T47D (cell line): ENCODE measurements around the gene CDKAL1.

ENCODE experiments used
- DNase-seq, 2 experiments: peaks; one replicate each; pipeline versions ENCODE4 v3.0.0 to v3.0.0-alpha.2; 2011 to 2012; ENCODE audit warnings: low read depth in 1 of 2, low spot score in 1 of 2
- JUND ChIP-seq: IDR thresholded peaks from 2 replicates; pipeline ENCODE4 v1.6.1; 2012; ENCODE audit warnings: low read depth
- in situ Hi-C: cut with HindIII; loops from 2 replicates; pipeline ENCODE4 v1.10.0; 2016; ENCODE audit warnings: low sequenced_read_pairs, low pct_unique_long_range_greater_than_20kb

Gene CDKAL1

DNA sequence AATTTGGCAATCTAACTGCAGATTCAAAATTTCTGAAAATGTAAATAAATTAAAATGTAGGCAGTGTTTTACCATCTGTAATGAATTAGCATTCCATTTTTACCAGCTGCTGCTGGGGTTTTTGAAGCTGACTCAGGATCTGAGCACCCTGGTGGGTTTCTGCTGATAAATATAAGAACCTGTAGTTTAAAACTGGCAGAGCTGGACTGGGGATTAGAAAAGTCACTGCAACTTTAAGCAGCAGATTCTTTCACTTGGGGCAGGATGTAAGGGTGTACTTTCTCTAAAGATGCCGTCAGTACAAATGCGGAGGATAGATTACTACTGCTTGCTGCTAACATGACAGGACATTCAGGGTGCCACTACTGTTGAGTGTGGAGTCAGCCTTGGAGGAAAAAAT is 341.8 kb downstream of the CDKAL1 start:
- in situ Hi-C loops, result no loop called here
- DNase-seq, result no peak
- no peak for TF ChIP-seq JUND

DNA sequence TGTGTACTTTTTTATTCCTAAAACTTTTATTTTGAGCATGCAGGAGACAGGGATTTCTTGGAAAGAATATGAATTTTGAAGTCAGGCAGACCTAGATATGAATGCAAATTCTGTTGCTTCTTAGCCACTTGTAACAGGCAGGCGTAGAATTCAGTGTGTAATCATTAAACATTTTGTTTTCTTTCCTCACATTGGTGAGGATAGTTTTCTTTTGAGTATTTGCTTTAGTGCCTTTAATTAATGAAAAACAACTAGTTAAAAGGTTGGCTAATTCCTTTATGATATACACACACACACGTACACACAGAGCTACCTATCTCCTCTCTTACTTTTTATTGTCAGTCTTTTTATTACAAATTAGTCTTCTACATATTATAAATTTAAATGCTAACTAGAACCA is 342.3 kb downstream of the CDKAL1 start:
- in situ Hi-C loops, result no loop called here
- no peak for DNase-seq
- no peak for TF ChIP-seq JUND

DNA sequence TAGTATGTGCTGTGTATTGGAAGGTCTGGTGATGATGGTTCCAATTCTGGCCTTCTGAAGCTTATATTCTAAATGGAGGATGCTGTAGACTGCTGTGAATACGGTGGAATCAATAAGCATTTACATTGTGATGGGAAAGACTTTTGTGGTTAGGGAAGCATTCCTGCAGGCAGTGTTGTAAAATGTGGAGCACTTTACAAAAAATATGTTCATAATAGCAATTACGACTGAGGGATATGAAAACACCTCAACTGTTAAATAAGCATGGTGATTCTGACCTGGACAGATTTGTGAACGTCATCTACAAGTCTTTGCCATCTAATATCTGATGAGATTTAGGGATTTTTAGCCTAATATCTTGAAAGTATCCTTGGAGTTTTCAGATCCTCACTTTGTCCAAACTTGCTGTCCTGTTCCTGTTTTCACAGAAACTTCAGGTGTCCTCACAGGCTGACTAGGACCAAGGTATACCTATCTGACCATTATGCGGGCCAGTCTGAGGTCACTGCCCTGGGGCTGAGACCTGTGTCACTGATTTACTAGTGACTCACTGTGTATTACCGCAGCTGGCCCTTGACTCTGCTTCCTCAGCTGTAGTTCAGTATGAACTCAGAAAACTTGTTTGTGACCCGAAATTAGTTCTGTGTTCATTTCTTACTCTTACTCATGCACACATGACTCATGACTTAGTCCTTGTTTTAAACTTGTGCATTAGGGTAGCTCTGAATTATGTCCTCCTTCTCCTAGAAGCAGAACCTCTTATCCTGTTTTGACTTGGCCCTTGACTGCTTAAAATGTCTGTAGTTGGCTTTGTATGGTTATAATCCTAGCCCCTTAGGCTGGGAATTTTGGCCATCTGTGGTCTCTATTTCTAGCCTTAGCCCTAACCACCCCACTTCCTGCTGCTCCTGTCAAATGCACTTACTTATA is 343.0 kb downstream of the CDKAL1 start:
- DNase-seq, result peak in 1 of 2 experiments; percentile 58
- in situ Hi-C loops, result no loop called here
- no peak for TF ChIP-seq JUND

DNA sequence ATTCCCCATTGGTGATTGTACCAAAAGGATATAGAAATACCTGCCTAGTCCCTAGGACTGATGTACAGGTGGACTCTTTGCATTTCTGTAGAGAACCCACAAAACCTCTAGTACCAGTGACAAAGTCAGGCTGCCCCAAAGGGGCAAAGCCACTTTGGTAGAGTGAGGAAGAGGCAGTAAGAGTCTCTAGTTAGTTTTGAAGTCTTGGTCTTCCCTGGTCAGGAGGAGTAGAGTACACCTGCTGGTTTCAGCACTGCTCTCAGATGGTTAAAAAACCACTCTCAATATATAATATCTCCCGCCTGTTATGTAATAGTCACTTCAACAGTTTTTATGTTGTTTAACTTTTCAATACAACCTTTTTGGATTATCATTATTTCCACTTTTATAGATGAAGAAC is 344.9 kb downstream of the CDKAL1 start:
- no peak for TF ChIP-seq JUND
- no peak for DNase-seq
- in situ Hi-C loops, result no loop called here

DNA sequence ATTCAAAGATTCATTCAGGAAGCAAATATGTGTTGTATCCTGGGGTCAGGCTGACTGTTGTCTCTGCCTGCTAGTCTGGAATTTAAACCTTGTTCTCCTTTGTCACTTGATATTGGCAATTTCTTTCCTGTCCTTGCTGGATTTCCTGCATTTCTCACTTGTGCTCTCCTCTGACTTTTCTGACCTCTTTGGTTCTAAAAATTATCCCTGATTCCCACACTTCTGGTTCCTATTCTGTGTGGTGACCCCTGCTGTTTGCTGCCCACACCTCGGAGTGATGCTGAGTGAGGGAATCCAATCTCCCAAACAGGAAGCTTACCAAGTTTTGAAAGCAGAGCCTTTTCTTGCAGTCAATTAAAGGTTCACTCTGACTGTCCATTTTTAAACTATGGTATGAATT is 345.3 kb downstream of the CDKAL1 start:
- DNase-seq, result no peak
- in situ Hi-C loops, result no loop called here
- TF ChIP-seq JUND, result no peak

DNA sequence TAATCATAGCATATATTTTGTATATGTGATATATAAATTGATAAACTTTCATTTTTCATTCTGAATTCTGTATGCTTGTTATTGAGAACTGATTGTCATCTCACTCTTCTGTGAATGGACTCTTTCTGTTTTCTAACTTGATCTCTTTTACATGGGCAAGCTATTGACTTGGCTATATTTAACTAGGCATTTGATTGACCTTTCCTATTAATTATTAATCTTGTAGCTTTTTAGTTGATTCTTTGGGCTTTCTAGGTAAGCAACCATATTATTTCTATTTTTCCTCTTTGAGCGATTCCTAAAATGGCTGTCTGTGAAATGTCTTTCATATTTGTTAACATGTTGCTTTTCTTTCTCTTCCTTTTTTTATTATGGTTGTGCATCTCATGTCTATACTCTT is 347.1 kb downstream of the CDKAL1 start:
- in situ Hi-C loops, result no loop called here
- TF ChIP-seq JUND, result no peak
- DNase-seq, result no peak

DNA sequence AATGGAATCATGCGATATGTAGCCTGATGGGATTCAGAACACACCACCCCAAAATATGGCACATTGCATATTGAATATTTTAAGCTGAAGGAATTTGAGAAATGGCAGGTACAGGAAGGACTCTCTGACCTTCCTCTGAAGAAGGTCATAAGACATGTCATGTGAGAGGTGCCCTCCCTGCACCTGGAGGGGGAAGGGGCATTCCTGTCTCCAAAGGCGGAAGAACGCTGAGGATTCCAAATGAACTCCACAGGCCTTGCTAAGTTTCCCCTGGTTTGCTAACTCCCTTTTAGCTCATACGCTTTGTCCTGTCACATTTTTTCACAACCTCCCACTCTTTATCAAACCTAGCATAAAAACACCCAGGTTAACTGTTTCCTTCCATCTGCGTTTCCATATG is 347.8 kb downstream of the CDKAL1 start:
- in situ Hi-C loops, result no loop called here
- no peak for DNase-seq
- TF ChIP-seq JUND, result no peak

DNA sequence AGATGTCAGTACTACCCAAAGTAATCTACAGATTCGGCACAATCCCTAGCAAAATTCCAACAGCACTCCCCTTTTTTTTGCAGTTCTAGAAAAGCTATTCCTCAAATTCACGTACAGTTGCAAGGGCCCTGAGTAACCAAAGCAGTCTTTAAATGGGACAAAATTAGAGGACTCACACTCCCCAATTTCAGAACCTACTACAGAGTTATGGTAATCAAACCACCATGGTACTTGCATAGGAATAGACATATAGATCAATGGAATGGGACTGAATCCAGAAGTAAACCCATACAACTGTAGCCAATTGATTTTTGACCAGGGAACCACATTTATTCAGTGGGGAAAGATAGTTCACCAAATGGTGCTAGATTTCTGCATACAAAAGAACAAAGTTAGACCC is 350.8 kb downstream of the CDKAL1 start:
- TF ChIP-seq JUND, result no peak
- no peak for DNase-seq
- in situ Hi-C loops, result no loop called here

DNA sequence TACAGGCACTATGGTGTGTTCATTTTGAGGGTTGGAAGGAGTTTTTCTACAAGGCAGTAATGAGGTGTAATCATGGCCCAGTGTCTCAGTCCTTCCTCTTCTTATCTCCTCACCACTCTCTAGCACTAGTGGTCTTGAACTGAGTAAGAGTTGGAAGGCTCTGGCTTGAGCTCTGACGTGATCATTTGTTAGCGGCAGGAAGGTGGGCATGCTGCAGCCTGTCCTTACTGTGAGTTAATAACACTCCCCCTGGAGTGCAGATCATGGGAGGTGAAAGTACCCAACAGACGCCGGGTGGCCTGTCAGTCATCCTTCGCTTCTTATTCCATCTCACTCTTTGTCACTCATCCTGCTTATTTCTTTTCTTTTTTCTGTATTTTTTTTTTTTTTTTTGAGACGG is 356.9 kb downstream of the CDKAL1 start:
- TF ChIP-seq JUND, result no peak
- DNase-seq, result no peak
- in situ Hi-C loops, result no loop called here

DNA sequence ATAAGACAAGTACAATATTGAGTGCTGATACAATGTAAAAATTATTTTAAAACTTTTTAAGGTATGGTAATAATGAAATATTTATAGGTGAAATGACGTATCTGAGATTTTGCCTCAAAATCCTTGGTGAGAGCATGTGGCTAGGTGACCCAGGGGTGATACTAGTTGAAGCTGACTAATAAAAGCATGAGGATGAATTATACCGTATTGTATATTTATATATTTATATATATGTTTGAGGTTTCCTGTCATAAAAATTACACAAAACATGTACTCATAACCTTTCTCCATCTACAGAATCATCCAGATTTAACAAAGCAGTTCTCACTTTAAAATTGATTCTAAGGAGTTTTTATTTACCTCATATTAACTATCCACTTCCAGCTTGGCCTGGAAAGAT is 358.1 kb downstream of the CDKAL1 start:
- DNase-seq, result no peak
- in situ Hi-C loops, result no loop called here
- no peak for TF ChIP-seq JUND

DNA sequence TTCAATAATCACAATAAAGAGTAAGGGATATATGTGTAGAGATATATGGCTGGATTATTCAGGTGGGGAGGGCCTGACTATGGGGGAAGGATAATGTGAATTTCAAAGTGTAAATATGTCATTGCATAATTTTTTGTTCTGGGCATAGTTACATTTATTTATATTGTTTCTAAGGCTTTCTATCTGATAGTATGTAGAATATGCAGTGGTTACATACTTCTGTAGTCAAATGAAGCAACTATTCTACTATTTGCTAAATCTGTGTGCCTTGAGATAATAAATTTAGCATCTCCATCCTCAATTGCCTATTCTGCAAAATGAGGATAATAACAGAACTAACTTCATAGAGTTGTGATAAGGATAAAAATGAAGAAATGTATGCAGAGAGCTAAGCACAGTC is 359.2 kb downstream of the CDKAL1 start:
- in situ Hi-C loops, result no loop called here
- no peak for DNase-seq
- no peak for TF ChIP-seq JUND

DNA sequence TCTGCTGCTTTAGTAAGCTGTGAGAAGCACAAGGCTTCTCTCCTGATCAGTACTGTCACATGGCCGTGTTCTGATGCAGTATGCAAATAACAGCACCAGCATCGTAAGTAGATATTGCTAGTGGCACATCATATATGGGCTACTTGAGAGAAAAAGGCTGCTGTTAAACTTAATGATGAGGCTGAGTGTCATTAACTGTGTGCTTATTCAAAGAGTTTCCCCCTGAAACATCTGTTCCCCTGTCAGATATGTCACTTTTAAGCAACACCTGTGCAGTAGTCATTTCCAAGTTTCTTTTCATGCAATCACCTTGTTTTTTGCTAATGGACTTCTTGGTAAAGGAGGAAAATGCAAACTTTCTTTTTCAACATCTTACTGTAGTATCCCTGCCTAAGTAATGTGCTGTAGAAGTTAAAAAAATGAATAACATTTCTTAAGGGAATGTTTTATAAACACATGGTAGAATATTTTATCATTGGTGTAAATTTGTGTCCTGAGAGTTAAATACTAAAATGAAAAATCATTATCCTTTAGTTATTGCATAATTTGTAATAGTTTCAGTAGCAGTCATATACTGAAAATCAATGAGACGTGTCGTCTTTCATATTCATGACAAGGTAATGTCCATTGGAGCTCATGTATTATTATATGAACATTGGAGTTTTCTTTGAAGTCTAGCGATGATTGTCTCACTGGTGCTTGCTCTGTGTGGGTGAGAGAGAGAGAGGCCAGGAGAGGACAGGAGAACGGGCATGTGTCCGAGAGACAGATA is 366.3 kb downstream of the CDKAL1 start:
- no peak for DNase-seq
- TF ChIP-seq JUND, result no peak
- in situ Hi-C loops, result no loop called here

DNA sequence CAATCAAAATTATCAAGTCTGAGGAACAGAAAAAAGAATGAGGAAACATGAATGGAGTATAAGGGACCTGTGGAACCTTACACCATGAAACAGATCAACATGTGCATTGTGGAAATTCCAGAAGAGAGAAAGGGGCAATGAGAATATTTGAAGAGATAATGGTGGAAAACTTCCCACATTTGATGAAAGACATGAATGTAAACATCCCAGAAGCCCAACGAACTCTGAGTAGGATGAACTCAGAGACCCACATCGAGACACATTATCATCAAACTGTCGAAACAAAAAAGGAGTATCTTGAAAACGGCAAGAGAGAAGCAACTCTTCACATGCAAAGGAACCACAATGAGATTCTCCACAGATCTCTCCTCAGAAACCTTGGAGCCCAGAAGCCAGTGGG is 371.1 kb downstream of the CDKAL1 start:
- TF ChIP-seq JUND, result no peak
- no peak for DNase-seq
- in situ Hi-C loops, result no loop called here

DNA sequence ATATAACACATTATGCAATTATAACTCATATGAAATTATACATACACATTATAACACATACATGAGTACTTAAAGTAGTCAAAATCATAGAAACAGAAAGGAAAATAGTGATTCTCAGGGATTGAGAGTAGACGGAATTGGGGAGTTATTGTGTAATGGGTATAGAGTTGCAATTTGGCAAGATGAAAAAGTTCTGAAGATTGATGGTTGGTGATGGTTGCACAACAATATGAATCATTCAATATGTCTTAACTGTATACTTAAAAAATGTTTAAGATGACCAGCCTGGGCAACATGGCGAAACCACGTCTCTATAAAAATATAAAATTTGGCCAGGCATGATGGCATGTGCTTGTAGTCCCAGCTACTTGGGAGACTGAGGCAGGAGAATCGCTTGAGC is 372.7 kb downstream of the CDKAL1 start:
- in situ Hi-C loops, result no loop called here
- no peak for DNase-seq
- no peak for TF ChIP-seq JUND
